COLO668 (cell line): Measurements from ENCODE around the gene DNAH2.
"Not testable (repeated sequence)": the region's sequence is repeated elsewhere in the genome, so short reads cannot be mapped to it uniquely, and the experiment has no call there.

Experiments
- DNase-seq: peaks from one replicate; lab custom pipeline; 2025; ENCODE audit not compliant: unreplicated experiment; lab: John Stamatoyannopoulos, UW

The DNAH2 gene

DNA sequence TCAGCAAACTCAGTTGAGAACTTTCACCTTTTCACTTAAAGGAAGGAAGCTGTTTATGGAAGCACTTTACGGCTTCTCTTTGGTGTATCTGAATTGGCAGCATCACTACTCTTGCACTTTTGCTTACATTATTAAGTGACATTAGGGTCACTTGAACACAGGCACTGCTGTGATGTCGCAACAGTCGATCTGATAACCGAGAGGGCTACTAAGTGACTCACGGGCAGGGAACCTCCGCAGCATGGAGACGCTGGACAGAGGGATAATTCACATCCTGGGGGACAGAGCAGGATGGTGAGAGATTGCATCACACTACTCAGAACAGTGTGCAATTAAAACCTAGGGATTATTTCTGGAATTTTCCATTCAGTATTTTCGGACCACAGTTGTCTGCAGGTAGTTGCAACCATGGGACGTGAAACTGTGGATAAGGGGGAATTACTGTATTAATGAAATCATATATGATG lies 56.5 kb downstream of the DNAH2 start:
- no peak for DNase-seq

DNA sequence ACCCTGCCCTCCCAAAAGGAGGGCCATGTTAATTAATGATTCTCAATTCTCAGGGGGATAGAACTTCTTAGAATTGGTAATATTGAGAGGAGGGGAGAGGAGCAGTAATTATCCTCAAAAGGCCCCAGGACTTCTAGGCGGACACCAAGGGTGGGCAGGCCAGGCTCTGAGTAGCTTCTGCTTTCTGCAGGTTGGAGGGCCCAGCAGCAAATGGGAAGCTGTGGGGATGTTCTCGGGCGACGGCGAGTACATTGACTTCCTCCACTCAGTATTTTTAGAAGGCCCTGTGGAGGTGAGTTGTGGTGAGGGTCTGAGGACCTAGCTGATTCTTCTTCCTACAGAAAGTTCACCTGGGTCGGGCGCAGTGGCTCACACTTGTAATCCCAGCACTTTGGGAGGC lies 57.5 kb downstream of the DNAH2 start:
- DNase-seq: no peak

DNA sequence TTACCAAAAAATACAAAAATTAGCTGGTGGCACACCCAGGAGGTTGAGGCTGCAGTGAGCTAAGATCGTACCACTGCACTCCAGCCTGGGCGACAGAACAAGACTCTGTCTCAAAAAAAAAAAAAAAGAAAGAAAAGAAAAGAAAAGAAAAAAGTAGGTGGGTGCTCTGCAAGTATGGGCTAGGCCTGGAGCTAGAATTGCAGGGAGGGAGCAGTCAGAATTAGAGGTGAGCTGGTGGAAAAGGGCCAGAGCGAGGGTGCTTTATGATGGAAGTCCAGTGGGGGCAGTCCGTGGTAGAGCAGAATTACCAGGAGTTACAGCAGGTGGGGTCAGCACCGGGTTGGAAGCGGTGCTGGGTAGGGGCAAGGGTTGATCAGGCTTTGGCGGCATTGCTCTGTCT lies 59.5 kb downstream of the DNAH2 start:
- no peak for DNase-seq

DNA sequence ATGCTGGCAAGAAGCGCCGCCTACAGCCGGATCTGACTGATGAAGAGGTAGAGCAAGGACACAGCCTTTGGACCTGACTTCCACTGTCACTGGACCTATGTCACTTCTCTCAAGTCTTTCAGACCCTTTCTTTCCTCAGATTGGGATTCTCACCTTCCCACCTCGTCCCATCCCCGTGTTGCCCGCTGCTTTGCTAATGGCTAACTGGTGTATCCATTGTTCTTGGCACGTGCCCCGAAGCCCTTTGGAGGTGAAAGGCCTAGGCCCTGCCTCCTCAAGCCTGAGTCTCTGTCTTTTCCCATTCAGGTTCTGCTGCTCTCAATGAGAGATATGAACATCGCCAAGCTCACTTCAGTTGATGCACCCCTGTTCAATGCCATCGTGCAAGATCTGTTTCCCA lies 63.2 kb downstream of the DNAH2 start:
- no peak for DNase-seq

DNA sequence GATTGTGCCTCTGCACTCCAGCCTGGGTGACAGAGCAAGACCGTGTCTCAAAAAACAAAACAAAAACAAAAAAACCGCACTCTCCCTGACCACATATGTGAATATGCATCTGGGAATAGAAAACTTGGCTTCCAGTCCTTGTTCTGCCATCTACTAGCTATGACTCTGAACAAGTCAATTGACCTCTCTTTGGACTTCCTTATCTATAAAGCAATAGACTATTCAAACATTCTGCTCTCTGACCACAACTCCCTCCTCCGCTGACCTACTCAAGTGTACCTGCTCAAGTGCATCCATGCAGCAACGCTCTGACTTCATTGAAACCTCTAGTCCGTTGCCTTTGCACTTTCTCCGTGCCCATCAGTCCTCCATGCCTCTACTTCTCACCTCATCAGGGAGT lies 63.9 kb downstream of the DNAH2 start:
- no peak for DNase-seq

DNA sequence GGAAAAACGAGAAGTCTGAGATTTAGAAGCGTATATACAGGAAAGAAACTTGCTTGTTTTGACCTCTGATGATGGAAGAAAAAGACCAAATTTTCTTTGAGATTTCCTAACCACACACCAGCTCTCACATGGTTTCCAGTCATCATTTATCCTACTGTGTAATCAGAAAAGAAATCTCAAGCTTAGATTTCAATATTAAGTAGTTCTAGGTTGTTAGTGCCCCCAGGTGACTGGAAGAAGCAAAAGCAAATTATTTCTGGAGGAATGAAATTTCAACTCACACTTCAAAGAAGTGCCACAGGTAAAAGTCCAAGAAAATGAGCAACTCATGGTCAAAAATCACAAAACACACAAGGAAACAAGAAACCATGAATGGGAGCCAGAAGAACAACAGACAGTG lies 64.7 kb downstream of the DNAH2 start:
- DNase-seq: no peak

DNA sequence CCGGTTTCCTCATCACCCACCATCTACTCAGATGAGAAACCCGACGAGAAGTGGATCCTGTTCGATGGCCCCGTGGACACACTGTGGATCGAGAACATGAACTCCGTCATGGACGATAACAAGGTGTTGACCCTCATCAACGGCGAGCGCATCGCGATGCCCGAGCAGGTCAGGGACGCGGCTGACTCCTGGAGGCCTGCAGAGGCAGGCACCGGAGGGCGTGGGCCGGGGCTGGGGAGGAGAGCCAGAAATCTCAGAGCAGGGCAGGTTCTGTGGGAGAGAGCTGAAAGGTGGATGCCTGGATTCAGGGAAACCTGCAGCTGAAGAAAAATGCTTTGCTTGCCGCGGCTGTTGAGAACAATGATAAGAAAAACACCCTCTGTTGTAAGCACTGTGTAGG lies 69.3 kb downstream of the DNAH2 start:
- no peak for DNase-seq

DNA sequence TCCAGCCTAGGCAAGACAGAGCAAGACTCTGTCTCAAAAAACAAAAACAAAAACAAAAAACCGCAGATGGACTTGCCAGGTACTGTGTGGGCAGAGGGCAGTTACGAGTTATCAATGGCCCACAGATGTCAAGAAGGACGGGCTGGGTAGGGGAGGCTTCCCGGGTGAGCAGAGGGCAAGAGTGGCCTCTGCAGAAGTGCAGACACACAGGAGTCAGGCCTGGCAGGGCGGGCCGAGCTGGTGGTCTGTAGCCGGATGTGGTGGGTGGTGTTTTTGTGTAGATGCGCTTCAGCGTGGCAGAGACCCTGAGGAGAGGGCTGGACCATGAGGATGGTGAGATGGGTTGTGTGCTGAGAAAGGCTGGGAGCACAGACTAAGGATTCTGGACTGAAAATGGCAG lies 71.6 kb downstream of the DNAH2 start:
- DNase-seq: no peak

DNA sequence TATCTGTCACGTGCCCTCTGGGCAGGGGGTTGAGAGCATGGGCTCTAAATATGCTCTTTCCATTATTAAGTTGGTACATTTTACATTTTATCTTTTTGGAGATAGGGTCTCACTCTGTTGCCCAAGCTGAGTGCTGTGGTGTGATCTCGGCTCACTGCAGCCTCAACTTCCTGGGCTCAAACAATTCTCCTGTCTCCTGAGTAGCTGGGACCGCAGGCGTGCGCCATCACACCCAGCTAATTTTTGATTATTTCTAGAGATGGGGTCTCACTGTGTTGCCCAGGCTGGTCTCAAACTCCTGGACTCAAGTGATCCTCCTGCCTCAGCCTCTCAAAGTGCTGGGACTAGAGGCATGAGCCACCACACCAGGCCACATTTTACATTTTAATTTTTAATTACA lies 72.6 kb downstream of the DNAH2 start:
- DNase-seq: no peak

DNA sequence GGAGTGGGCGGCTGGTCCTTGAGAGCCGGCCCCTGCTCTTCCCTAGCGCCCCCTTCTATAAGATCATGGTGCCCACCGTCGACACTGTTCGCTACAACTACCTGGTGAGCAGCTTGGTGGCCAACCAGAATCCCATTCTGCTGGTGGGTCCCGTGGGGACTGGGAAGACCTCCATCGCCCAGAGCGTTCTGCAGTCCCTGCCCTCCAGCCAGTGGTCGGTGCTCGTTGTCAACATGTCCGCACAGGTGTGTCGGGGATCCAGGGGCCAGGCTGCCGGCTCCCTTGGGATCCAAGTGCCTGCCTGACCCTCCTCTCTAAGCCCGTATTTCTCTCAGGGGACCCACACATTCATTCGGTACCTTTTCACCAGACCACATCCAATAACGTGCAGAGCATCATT lies 75.1 kb downstream of the DNAH2 start:
- DNase-seq: no peak

DNA sequence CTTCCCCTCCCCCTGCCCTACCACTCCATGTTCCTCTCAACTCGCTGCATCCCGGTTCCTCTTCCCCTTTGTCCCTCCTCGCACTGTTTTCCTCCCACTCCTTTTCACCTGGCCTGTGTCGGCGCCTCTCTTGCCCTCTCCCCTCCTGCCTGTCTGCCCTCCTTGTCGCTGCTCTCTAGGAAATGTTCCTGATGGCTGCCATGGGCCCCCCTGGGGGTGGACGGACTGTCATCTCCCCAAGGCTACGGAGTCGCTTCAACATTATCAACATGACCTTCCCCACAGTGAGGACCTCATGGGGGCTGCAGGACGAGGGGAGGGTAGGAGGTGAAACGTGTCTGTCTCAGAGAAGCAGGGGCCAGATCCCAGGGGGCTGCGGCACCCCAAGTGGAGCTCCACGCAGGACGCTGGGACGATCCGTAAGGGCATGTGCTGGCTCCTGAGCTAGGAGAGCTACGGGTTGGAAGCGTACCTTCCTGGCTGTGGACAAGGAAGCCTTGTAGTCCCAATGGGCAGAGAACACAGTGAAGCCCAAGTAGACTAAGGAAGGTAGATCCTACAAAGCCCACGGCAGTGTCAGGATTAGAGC lies 76.6 kb downstream of the DNAH2 start:
- no peak for DNase-seq

DNA sequence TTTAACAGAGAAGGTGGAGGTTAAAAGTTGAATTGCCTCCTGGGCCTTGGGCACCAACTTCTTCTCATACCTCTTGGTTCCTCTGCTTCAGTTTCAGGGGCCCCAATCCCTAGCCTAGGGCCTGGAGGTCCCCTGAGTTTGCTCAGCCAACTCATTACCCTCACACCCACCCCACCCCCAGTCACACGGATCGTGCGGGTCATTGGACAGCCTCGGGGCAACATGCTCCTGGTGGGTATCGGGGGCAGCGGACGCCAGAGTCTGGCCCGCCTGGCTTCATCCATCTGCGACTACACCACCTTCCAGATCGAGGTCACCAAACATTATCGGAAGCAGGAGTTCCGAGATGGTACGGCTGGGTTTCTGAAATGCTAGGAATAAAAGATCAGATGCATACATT lies 80.4 kb downstream of the DNAH2 start:
- DNase-seq: no peak

DNA sequence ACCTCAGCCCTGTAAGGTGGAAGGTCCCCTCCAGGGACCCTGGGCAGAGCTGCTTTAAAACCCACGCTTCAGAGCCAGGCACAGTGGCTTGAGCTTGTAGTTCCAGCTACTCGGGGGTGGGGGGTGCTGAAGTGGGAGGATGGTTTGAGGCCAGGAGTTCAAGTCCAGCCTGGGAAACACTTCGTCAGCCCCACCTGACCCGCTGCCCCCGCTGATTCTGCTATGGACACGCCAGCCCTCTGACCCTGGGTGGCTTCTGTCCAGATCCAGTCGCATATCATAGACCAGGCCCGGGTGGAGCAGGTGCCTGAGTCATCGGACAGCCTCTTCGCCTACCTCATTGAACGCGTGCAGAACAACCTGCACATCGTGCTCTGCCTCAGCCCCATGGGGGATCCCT lies 81.3 kb downstream of the DNAH2 start:
- DNase-seq: no peak

DNA sequence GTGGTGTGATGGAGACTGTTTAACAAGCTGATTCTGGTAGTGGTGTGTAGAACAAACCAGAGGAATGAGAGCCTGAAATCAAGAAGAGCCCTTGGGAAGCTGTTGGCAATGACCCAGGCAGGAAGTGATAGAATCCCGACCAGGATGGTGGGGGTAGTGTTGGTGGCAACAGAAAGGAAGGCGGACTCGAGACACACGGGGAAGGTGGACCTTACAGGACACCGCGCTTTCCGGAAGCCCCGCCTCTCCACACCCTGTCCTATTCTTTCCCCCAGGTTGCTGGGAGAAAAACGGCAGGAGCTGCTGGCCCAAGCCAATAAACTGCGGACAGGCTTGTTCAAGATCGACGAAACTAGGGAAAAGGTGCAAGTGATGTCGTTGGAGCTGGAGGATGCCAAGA lies 86.4 kb downstream of the DNAH2 start:
- peak; percentile 10 for DNase-seq

DNA sequence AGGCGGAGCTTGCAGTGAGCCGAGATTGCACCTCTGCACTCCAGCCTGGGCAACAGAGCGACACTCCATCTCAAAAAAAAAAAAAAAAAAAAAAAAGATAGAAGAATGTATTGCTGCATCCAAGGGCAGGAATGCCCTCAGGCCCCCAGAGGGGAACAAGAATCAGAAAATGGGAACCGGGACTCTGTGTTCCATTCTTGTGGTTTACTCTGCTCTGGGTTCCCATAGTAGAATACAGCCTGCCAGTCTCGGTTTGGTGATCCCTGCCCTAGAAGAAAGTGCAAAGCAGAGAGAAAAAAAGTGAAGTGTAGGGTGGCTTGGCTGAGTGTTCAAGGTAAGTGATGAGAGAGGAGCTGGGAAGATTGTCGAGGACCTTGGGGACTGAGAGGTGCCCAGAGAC lies 89.0 kb downstream of the DNAH2 start:
- DNase-seq: no peak

DNA sequence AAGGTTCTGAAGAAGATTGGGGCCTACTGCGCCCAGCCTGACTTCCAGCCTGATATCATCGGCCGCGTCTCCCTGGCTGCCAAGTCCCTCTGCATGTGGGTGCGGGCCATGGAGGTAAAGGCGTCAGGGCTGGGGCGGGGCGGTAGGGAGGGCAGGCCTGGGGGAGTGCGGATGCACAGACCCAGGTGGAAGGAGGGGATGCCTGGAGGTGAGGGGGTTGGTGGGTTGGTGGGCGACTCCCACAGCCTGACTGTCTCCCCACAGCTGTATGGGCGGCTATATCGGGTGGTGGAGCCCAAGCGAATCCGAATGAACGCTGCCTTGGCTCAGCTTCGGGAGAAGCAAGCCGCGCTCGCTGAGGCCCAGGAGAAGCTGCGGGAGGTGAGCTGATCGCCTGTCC lies 89.7 kb downstream of the DNAH2 start:
- no peak for DNase-seq

DNA sequence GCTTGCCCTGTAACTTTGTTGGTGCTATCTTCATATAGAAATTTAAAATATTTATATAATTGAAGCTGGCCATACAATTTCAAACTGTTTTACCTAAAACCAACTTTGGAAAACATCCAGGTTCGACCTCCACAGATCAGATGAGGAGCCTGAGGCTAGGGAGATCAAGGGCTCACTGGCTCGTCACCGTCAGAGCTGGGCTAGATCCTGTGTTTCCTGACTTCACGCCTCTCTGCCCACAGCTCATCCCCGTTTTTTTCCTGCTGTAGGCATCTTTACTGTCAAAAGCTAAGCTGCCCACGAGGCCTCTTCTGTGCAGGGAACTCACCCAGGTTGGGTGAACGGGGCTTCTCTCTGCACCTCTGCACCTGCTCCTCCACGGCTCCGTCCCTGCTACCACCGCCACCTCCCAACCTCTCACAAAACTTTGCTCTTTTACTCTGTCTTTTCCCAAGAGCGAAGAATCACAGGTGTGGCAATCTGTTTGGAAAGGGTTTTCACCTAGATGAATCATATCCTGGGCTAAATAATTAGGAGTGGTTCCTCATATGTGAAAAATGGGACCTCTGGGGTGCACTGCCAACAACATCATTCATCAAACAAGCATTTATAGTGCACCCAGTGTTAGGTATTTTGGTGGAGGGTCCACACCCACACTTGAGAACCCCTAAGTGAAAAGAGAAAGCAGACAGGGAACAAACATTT lies 91.7 kb downstream of the DNAH2 start:
- DNase-seq: no peak

DNA sequence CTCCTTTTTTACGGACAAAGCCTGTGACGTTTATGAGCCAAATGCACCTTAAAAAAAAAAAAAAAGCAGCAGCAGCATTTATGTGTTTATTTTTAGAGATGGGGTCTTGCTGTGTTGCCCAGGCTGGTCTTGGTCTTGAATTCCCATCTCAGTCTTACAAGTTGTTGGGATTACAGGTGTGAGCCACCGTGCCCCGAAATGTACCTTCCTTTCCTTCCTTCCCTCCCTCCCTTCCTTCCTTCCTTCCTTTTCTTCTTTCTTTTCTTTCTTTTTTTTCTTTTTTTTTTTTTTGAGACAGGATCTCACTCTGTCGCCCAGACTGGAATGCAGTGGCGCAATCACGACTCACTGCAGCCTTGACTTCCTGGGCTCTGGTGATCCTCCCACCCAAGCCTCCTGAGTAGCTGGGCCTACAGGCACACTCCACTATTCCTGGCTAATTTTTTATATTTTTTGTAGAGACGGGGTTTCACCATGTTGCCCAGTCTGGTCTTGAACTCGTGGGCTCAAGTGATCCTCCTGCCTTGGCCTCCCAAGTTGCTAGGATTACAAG lies 92.3 kb downstream of the DNAH2 start:
- DNase-seq: not testable (repeated sequence)

DNA sequence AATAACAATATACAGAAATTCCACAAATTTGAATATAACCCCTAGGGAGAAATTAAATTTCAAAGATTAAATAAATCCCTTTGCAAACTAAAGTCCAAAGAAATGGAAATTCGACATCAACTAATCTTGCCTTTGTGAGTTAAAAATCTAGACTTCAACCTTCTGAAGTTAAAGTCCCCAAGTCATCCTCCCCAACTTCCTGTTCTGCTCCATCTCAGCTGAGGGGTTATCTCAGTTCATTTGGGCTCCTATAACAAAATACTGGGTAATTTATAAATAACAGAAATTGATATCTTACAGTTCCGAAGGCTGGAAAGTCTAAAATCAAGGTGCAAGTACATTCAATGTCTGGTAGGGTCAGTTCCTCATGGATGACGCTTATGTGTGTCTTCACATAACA lies 93.7 kb downstream of the DNAH2 start:
- DNase-seq: no peak

DNA sequence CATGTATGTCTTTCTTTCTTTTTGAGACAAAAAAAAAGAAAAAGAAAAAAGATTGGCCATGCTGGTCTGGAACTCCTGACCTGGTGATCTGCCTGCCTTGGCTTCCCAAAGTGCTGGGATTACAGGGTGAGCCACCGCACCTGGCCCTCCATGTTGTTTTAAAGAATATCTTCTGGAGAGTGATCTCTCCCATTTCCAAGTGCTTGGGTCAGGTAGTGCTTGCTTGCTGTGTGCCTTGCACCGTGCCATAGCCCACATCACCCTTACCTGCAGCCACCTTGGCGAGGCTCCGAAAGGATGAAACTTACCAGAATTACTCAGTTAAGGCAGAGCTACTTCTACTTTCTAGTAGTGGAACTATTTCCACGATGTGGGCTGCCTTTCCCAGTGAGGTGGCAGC lies 97.4 kb downstream of the DNAH2 start:
- DNase-seq: no peak

DNA sequence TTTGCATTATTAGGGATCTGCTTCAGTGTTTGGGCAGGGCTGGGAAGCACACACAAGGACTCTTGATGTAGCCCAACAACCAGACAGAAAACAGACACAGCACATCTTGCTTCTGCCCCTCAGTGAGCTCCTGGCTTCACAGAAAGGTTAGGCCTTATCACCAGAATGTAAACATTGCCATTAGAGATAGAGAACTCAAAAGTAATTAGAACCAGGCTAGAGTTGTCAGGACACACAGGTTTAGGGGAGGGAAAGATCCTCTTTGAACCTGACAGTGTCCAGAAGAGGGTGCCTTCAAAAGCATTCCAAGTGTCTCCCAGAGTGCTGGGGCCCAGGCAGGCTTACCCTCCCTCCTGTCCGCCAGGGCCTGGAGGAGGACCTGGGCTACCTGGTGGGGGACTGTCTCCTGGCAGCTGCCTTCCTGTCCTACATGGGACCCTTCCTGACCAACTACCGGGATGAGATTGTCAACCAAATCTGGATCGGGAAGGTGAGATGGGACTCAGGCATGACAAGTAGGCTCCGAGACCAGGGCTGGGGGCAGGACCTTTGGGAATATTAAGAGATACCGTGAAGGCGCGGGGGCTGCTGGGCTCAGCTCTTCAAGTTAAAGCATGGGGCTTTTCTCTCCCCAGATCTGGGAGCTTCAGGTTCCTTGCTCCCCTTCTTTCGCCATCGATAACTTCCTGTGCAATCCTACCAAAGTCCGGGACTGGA lies 99.5 kb downstream of the DNAH2 start:
- DNase-seq: no peak

DNA sequence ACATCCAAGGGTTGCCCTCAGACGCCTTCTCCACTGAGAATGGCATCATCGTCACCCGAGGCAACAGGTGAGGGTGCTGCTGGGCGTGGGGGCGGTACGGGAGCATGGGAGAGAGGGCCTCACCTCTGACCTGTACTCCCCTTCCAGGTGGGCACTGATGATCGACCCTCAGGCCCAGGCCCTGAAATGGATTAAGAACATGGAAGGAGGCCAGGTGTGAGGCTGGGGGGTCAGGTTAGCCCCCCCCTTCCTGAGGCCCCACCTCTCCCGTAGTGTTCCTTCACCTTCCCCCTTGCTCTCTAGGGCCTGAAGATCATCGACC lies 100.1 kb downstream of the DNAH2 start:
- no peak for DNase-seq
